HepG2 (cell line): Measurements from ENCODE around the gene TMEM247. TPM values are rescaled to one million over a fixed set of nuclear protein-coding genes. Genes with fewer than 3 reads are reported as not detected.

Experiments used
- ATAC-seq: fragments of 200-7000 bp; cut with Tn5 transposase; 3 replicates; pipeline ENCODE4 v1.9.1; 2020; ENCODE audit warnings: mild to moderate bottlenecking, moderate library complexity
- BruUV-seq: library from RNA; stranded (reverse); fragments of 400-500 nt; replicated peaks from 2 replicates; lab custom pipeline; 2021; lab: Mats Ljungman, UMichigan
- CTCF ChIA-PET: fragments of 300-600 bp; formaldehyde crosslinking; extraction: SDS; loops from one replicate; lab custom pipeline; 2021; ENCODE audit warnings: low total read pairs, inconsistent platforms, low intra/inter-chr PET ratio; lab: Yijun Ruan, JAX
- POLR2A ChIA-PET: fragments of 350-600 bp; sonication (Branson Sonifier 250); formaldehyde crosslinking; loops from one replicate; lab custom pipeline; 2020; ENCODE audit warnings: antibody characterized with exemption, inconsistent platforms; lab: Yijun Ruan, JAX
- DNase-seq: peaks from one replicate; pipeline ENCODE4 v3.0.0-alpha.2; 2015; ENCODE audit warnings: low spot score
- FAIRE-seq: peaks from 3 replicates; lab custom pipeline; 2011; peaks lifted over from hg19 to GRCh38; lab: Jason Lieb, UNC
- H2AFZ ChIP-seq: one replicate; pipeline ENCODE4 v1.6.1; 2011; ENCODE audit warnings: low read length, inconsistent platforms
- H3K27ac ChIP-seq: fragments of 300-600 bp; 3 replicates; pipeline ENCODE4 v1.8.0; 2011; ENCODE audit warnings: mixed run types, mild to moderate bottlenecking, mixed read lengths, low read length, inconsistent platforms; ENCODE audit not compliant: insufficient read depth; ENCODE audit errors: extremely low read length
- H3K27me3 ChIP-seq, 2 experiments: fragments of 200-600 bp in 1 of 2; 2 replicates in 1 of 2; 3 replicates in 1 of 2; pipeline versions ENCODE4 v1.6.0 to v1.8.0; 2011; ENCODE audit warnings: low read length in 2 of 2, mild to moderate bottlenecking in 2 of 2, moderate library complexity in 2 of 2, inconsistent platforms in 1 of 2; ENCODE audit not compliant: insufficient read depth in 2 of 2, control insufficient read depth in 1 of 2
- H3K36me3 ChIP-seq, 2 experiments: fragments of 200-600 bp in 1 of 2; replicated peaks in 1 of 2; 2 replicates in 1 of 2; 3 replicates in 1 of 2; pipeline versions ENCODE4 v1.5.1 to v1.8.0; 2011; ENCODE audit warnings: low read length in 2 of 2, inconsistent platforms in 1 of 2; ENCODE audit not compliant: insufficient read depth in 2 of 2, control insufficient read depth in 1 of 2
- H3K4me1 ChIP-seq: 2 replicates; pipeline ENCODE4 v1.5.1; 2012; ENCODE audit warnings: low read length, inconsistent platforms; ENCODE audit not compliant: insufficient read depth
- H3K4me2 ChIP-seq: 2 replicates; pipeline ENCODE4 v1.6.0; 2011; ENCODE audit warnings: low read depth, low read length, inconsistent platforms
- H3K4me3 ChIP-seq, 3 experiments: fragments of 200-600 bp in 1 of 3; sonication (generic), shearing (Covaris generic) in 1 of 3; replicated peaks in 1 of 3; 2 replicates each; pipeline ENCODE4 v1.5.1; 2011 to 2016; ENCODE audit warnings: low read length in 3 of 3, inconsistent platforms in 2 of 3, low read depth in 2 of 3, mild to moderate bottlenecking in 2 of 3, control low read depth in 1 of 3, mixed read lengths in 1 of 3; ENCODE audit not compliant: insufficient read depth in 1 of 3
- H3K79me2 ChIP-seq: one replicate; pipeline ENCODE4 v1.6.1; 2011; ENCODE audit warnings: low read length, inconsistent platforms; ENCODE audit not compliant: insufficient read depth
- H3K9ac ChIP-seq: 2 replicates; pipeline ENCODE4 v1.6.0; 2011; ENCODE audit warnings: mild to moderate bottlenecking, low read depth, low read length, inconsistent platforms; ENCODE audit not compliant: insufficient read depth
- H3K9me3 ChIP-seq: 2 replicates; pipeline ENCODE4 v1.5.1; 2012; ENCODE audit warnings: mild to moderate bottlenecking, low read length
- H4K20me1 ChIP-seq: 2 replicates; pipeline ENCODE4 v1.6.0; 2011; ENCODE audit warnings: inconsistent platforms, mild to moderate bottlenecking, low read length, moderate library complexity; ENCODE audit not compliant: insufficient read depth
- ELF1 ChIP-seq: sonication (generic); formaldehyde crosslinking; IDR thresholded peaks from 2 replicates; pipeline ENCODE4 v1.4.0; 2020; ENCODE audit warnings: missing genetic modification reagents
- FOXA3 ChIP-seq: IDR thresholded peaks from 2 replicates; pipeline ENCODE4 v1.6.1; 2016; ENCODE audit warnings: missing genetic modification reagents, missing compliant biosample characterization
- GTF3A ChIP-seq: sonication (generic); formaldehyde crosslinking; conservative IDR thresholded peaks from 2 replicates; pipeline ENCODE4 v1.4.0; 2020; ENCODE audit warnings: mild to moderate bottlenecking, missing genetic modification reagents
- IRF2 ChIP-seq: IDR thresholded peaks from 2 replicates; pipeline ENCODE4 v1.6.1; 2018; ENCODE audit warnings: missing genetic modification reagents, missing compliant biosample characterization
- NCOR1 ChIP-seq: fragments of 200-600 bp; sonication (generic); IDR thresholded peaks from 2 replicates; pipeline ENCODE4 v1.7.0; 2017; ENCODE audit warnings: antibody characterized with exemption, low read length, borderline replicate concordance
- NR3C1 ChIP-seq: sonication (generic); formaldehyde crosslinking; IDR thresholded peaks from 2 replicates; pipeline ENCODE4 v1.4.0; 2020; ENCODE audit warnings: missing genetic modification reagents
- SOX5 ChIP-seq: IDR thresholded peaks from 2 replicates; pipeline ENCODE4 v1.6.1; 2016; ENCODE audit warnings: borderline replicate concordance
- SSRP1 ChIP-seq: IDR thresholded peaks from 2 replicates; pipeline ENCODE4 v1.6.1; 2016; ENCODE audit warnings: control low read depth
- XRCC5 ChIP-seq: fragments of 200-400 bp; formaldehyde crosslinking; optimal IDR thresholded peaks from 2 replicates; pipeline ENCODE3; 2017; ENCODE audit warnings: mild to moderate bottlenecking, low read length
- ZNF121 ChIP-seq: sonication (generic); formaldehyde crosslinking; IDR thresholded peaks from 2 replicates; pipeline ENCODE4 v1.5.0; 2020; ENCODE audit warnings: mild to moderate bottlenecking, missing genetic modification reagents
- ZNF354B ChIP-seq: sonication (generic); formaldehyde crosslinking; IDR thresholded peaks from 2 replicates; pipeline ENCODE4 v1.8.0; 2022; ENCODE audit warnings: mild to moderate bottlenecking, missing genetic modification reagents
- ZNF614 ChIP-seq: IDR thresholded peaks from 2 replicates; pipeline ENCODE4 v1.6.1; 2018; ENCODE audit warnings: missing biosample characterization, missing genetic modification reagents, inconsistent platforms, borderline replicate concordance
- ZNF883 ChIP-seq: sonication (generic); formaldehyde crosslinking; IDR thresholded peaks from 2 replicates; pipeline ENCODE4 v1.5.1; 2020; ENCODE audit warnings: mild to moderate bottlenecking, missing genetic modification reagents; ENCODE audit errors: not compliant biosample characterization
- ZSCAN12 ChIP-seq: sonication (generic); formaldehyde crosslinking; IDR thresholded peaks from 2 replicates; pipeline ENCODE4 v1.9.0; 2021; ENCODE audit warnings: mild to moderate bottlenecking, missing genetic modification reagents
- WGBS: methylation state at CpG from one replicate; pipeline ENCODE4 v1.1.6; 2017; ENCODE audit warnings: low lambda C conversion rate; 5-methylcytosine and 5-hydroxymethylcytosine counted together
- in situ Hi-C: cut with HindIII; loops from 2 replicates; pipeline ENCODE4 v1.10.0; 2017; ENCODE audit warnings: low pct_unique_long_range_greater_than_20kb; ENCODE audit not compliant: extremely low pct_ligation_motif_present
- intact Hi-C: fragments of 100-400 bp; cut with micrococcal nuclease; formaldehyde crosslinking; loops from one replicate; pipeline ENCODE4 v1.10.0; 2022; ENCODE audit not compliant: unreplicated experiment
- polyA plus RNA-seq, 8 experiments: library from polyadenylated mRNA; depleted of rRNA in 3 of 8; stranded (reverse) in 7 of 8; unstranded in 1 of 8; fragments of >200 nt; fragmentation: Illumina TruSeq in 4 of 8; extraction: Trizol in 4 of 8; gene quantifications; 2 replicates each; pipeline versions ENCODE4 v1.2.1 to v1.2.3, GENCODE V29; 2011 to 2016; ENCODE audit warnings: low read depth in 4 of 8, missing spikeins in 1 of 8, mixed read lengths in 1 of 8; ENCODE audit not compliant: insufficient read depth in 1 of 8
- total RNA-seq, 5 experiments: library from RNA; depleted of rRNA; stranded (reverse); fragments of >200 nt; fragmentation: Illumina TruSeq; extraction: Trizol; gene quantifications; 2 replicates each; pipeline ENCODE4 v1.2.3, GENCODE V29; 2016; ENCODE audit warnings: low read depth in 1 of 5
- TF ChIP-seq, protein P1 (sequence below): sonication (generic); formaldehyde crosslinking; IDR thresholded peaks from 2 replicates; pipeline ENCODE4 v1.5.1; 2020; ENCODE audit warnings: mild to moderate bottlenecking, missing genetic modification reagents, moderate library complexity
- TF ChIP-seq, protein P2 (sequence below): sonication (generic); formaldehyde crosslinking; IDR thresholded peaks from 2 replicates; pipeline ENCODE4 v1.9.0; 2021; ENCODE audit warnings: missing genetic modification reagents, mild to moderate bottlenecking, borderline replicate concordance
- TF ChIP-seq, protein P3 (sequence below): sonication (generic); formaldehyde crosslinking; IDR thresholded peaks from 2 replicates; pipeline ENCODE4 v1.4.0; 2020; ENCODE audit warnings: mild to moderate bottlenecking, missing genetic modification reagents

TMEM247 gene
- total and polyA plus RNA-seq, 2 of the 13 experiments (the other 11 are each of a cell fraction or from before 2014, with no cell fraction given) = not detected

DNA sequence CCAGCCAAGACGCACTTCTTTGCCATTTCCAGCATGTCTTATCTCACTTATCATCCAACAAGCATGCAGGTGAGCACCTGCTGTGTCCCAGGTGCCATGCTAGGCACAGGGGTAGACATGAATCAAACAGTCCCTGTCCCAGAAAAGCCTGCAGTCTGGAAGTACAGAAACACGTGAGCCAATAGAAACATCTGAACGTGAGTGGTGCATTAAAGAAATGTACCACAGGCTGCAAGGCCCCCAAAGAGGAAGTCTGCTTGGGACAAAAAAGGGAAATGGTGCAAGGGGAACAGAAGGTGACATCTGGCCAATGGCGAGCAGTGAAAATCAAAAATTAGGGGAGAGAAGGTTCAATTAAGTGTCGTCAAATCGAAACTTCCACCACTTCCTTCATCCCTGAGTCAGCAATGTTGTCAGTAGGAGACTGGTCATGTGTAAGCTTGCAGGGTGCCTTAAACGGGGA is 17.6 kb upstream of the TMEM247 start (continued):
- TF ChIP-seq FOXA3 (CRISPR knock-in tag) (0 out of 2 replicates have a peak, but pooled peaks have one; percentile 2), ZNF354B (CRISPR knock-in tag) (peak; percentile 69; the same call in 1 of the 2 replicates)

DNA sequence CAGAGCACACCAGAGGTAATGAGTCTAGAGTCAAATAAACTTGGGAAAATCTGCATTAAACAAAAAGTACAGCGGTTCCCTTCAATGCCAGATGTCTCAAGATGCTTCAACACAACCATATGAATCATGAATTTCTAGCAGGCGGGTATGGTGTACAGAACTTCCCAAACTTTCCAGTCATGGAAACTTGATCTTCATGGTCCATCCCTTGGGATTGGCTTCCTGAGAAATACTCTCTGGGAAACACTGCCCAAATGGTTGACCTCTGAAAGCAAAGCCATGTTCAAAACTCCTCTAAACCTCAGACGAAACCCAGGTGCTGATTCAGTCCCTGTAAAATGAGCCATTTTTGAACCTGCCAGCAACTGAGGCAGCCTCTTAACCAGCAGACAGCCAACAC is 16.4 kb upstream of the TMEM247 start:
- intact Hi-C loops (no loop called here), in situ Hi-C loops (no loop called here)
- ChIA-PET POLR2A (interaction anchor here (1.5 kb wide), 1 partner anchor 166 kb away, joined by 3 read pairs; the partner anchor contains the start of gene EPAS1), CTCF (interaction anchor here (1.3 kb wide), 1 partner anchor 138 kb away, joined by 6 read pairs; no protein-coding TSS in a partner anchor)
- H3K79me2 ChIP-seq = no peaks in the 10 kb centered on the region
- H3K9me3 ChIP-seq = no peaks in the 10 kb centered on the region
- DNase-seq (no peak), ATAC-seq (no peak)
- H3K27me3 ChIP-seq = peaks cover 0 to 14% of the 10 kb centered on the region in 2 experiments; a peak in 1 of 5 replicates
- H3K4me3 ChIP-seq = no peak overlapping the region
- no peaks in the 10 kb centered on the region for H3K36me3 ChIP-seq
- H4K20me1 ChIP-seq = no peaks in the 10 kb centered on the region
- no peak overlapping the region for H3K27ac ChIP-seq
- BruUV-seq = no TSS peak
- H3K4me1 ChIP-seq = peaks cover 40% of the 10 kb centered on the region
- H2AFZ ChIP-seq = no peak overlapping the region
- WGBS = 24% methylated on average over 3 of the region's 3 CpGs
- no peak overlapping the region for H3K4me2 ChIP-seq
- TF ChIP-seq ELF1 (no peak), IRF2 (CRISPR knock-in tag) (no peak), XRCC5 (no peak), ZNF614 (CRISPR knock-in tag) (no peak), SOX5 (CRISPR knock-in tag) (no peak), NR3C1 (CRISPR knock-in tag) (no peak), ZNF121 (CRISPR knock-in tag) (no peak), SSRP1 (CRISPR knock-in tag) (no peak), ZNF883 (no peak), GTF3A (CRISPR knock-in tag) (no peak), NCOR1 (no peak), ZSCAN12 (CRISPR knock-in tag) (no peak)
- TF ChIP-seq, protein P1, sequence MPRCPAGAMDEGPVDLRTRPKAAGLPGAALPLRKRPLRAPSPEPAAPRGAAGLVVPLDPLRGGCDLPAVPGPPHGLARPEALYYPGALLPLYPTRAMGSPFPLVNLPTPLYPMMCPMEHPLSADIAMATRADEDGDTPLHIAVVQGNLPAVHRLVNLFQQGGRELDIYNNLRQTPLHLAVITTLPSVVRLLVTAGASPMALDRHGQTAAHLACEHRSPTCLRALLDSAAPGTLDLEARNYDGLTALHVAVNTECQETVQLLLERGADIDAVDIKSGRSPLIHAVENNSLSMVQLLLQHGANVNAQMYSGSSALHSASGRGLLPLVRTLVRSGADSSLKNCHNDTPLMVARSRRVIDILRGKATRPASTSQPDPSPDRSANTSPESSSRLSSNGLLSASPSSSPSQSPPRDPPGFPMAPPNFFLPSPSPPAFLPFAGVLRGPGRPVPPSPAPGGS (CRISPR knock-in tag) = no peak
- TF ChIP-seq, protein P2, sequence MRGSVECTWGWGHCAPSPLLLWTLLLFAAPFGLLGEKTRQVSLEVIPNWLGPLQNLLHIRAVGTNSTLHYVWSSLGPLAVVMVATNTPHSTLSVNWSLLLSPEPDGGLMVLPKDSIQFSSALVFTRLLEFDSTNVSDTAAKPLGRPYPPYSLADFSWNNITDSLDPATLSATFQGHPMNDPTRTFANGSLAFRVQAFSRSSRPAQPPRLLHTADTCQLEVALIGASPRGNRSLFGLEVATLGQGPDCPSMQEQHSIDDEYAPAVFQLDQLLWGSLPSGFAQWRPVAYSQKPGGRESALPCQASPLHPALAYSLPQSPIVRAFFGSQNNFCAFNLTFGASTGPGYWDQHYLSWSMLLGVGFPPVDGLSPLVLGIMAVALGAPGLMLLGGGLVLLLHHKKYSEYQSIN (CRISPR knock-in tag) = no peak
- TF ChIP-seq, protein P3, sequence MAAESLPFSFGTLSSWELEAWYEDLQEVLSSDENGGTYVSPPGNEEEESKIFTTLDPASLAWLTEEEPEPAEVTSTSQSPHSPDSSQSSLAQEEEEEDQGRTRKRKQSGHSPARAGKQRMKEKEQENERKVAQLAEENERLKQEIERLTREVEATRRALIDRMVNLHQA (CRISPR knock-in tag) = no peak
- TF ChIP-seq, all 625 proteins: peak for 0
- H3K9ac ChIP-seq = no peak overlapping the region
- no peak for FAIRE-seq
